GM18517 (cell line): Measurements from ENCODE around the gene IFT80.
A peak's percentile ranks its signal among the peaks of the same experiment; 100 is the strongest.

Source experiments
- ATAC-seq: cut with Tn5 transposase; IDR thresholded peaks from one replicate; pipeline ENCODE4 v1.9.1; 2021; ENCODE audit warnings: mild to moderate bottlenecking, moderate library complexity; ENCODE audit not compliant: unreplicated experiment

IFT80 gene

DNA sequence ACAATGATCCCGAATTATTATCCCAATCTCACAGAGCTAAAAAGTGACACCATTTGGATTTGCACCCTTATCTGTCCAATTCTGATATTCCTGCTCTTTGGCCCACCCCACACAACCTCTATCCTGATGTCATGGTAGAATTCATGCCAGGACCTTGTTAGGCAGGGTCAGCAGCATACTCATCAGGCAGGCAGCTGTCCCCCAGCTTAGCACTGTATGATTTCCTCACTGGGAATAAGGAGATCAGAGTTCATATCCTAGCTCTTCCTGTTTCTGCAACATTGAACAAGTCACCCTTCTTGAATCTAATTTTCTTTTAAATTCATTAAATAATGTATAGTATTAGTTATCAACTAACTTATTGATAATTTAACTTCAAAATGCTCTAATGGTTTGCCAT is 185.8 kb downstream of the IFT80 start:
- no peak for ATAC-seq

DNA sequence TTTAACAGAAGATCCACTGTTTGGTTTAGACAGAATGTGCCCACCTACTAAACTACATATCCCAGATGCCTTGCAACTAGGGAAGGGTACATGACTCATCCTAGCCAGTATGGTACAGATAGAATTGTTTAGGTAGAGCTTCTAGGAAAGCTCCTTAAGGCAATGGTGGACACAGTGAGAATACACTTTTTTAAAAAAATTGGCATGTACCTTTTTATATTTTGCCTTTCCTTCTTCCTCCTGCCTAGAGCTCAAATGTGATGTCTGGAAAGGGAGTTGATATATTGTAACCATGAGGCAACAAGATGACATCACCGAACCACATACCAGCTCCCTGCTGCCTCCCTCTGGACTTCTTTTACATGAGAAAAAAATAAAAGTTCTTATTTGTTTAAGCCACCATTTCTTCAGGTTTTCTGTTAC is 188.2 kb downstream of the IFT80 start:
- ATAC-seq = peak; percentile 51

DNA sequence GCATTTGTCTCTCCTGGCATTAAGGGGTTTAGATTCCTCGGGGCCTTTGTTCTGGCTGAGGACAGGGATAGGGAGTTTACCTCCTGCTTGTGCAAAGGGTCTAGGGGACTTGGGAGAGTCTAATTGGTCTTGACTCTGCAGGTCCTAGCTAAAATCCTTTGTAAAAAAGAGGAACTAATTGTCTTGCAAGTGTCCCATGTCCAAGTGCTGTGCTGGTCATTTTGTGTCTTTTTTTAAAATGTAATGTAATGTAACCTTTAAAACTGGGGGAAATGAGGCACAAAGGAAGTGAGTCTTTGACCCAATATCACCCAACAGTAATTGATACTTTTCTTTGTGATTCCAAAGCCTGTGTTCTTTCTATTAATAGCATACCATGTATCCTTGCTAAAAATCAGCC is 188.7 kb downstream of the IFT80 start:
- no peak for ATAC-seq
